Measurements from ENCODE around the gene CCDC71.

The CCDC71 gene

GRCh38 chr3:49165771-49166751 is at the start of gene CCDC71:
TSS of gene CCDC71 (minus strand) at chr3:49166331. CDS start at chr3:49164208, 2,123 bp downstream.
- DNase-seq: peak; percentile 28

- no peak for DNase-seq
These were observed 47.9 kb upstream of the CCDC71 start for GRCh38 chr3:49213998-49214397.

DNA sequence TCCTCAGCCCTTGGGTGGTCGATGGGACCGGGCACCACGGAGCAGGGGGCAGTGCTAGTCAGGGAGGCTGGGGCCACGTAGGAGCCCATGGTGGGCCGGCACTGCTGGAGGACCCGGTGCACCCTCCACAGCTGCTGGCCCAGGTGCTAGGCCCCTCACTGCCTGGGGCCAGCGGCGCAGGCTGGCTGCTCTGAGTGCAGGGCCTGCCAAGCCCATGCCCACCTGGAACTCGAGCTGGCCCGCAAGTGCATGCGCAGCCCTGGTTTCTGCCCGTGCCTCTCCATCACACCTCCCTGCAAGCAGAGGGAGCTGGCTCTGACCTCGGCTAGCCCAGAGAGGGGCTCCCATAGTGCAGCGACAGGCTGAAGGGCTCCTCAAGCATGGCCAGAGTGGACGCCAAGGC is 47.4 kb upstream of the CCDC71 start:
- DNase-seq: no peak

- DNase-seq: no peak
These were observed 33.8 kb upstream of the CCDC71 start for GRCh38 chr3:49199900-49200281.

DNA sequence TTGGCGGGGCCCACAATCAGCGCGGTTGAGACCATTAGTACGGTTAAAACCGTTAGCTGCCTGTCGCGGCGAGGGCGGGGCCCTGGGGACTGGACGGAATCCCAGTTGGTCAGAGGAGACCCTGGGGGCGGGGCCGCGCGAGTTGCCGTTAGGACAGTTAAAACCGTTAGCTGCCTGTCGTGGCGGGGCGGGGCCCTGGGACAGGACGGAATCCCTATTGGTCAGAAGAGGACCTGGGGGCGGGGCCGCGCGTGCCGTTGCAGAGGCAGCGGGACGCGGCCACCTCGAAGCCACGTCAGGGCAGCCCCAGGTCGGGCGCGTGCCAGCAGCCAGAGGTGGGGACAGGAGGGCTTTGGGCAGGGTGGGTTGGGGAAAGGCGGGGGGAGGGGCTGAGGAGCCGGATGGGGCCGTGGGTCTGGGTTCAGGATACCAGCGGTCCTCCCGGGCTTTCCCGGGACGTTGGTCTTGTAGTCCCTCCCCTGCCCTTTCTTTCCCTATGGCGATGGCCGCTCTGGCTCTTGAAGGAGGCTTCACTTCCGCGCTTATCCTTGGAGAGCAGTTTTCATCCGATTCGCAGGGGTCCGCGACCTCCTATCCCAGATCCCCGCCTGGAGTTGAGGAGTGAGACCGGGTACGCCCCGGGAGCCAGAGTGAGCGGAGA is 33.2 kb upstream of the CCDC71 start:
- no peak for DNase-seq

DNA sequence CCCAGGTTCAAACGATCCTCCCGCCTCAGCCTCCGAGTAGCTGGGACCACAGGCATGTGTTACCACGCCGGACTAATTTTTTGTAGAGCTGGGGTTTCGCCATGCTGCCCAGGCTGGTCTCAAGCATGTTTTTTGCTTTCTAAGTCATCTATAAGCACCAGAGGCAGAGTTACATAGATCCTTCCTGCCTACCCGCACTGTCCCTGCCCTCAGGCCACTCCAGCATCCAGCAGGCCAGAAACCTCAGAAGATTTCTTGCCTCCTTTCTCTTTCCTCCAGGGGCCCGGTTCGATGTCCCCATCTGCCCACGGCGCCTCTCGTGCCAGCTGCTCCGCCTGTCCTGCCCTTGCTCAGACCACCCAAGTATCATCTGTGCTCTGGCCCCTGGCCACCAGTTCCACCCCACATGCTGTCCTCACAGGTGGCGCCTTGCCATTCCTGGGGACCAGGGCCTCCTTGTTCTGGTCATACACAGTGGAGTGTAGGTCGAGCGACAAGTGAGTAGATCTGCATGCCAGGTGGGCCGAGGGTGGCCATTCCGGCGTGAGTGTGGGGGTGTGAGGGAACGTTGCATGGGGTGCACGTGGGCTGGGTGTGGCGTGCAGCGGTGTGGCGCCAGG is 32.6 kb upstream of the CCDC71 start:
- no peak for DNase-seq

- no peak for DNase-seq
These were observed 32.0 kb upstream of the CCDC71 start for GRCh38 chr3:49198161-49198560.

DNA sequence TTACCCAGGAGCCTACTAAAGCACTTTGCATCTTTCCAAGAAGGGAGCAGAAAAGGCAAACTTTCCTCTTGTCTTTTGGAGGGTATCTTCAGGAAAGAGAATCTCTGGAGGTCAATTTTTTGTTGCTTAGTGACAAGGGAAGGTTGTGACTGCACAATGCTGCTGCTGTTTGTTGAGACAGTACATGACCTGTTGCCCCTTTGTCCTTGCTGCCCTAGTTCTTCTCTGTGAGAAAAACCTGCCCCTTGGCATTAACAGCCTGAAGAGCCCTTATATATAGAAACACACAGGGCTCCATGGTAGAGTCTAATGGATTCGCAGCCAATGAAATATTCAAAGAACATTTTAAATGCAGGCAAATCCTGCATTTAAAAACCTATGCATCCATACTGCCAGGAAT is 25.6 kb upstream of the CCDC71 start:
- DNase-seq: no peak

GRCh38 chr3:49183873-49184272 is 17.7 kb upstream of the CCDC71 start:
- DNase-seq: no peak

GRCh38 chr3:49182682-49183081 is 16.6 kb upstream of the CCDC71 start:
- no peak for DNase-seq

DNA sequence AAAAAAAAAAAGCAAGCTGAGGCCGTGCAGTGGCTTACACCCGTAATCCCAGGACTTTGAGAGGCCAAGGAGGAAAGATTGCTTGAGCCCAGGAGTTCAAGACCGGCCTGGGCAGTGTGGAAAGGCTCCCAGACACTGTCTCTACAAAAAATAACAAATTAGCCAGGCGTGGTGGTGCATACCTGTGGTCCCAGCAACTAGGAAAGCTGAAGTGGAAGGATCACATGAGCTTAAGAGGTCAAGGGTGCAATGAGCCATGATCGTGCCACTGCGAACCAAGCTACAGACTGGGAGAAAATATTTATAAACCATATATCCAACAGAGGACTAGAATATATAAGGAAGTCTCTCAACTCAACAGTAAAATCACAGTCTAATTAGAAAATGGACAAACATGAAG is 15.2 kb upstream of the CCDC71 start:
- DNase-seq: no peak

DNA sequence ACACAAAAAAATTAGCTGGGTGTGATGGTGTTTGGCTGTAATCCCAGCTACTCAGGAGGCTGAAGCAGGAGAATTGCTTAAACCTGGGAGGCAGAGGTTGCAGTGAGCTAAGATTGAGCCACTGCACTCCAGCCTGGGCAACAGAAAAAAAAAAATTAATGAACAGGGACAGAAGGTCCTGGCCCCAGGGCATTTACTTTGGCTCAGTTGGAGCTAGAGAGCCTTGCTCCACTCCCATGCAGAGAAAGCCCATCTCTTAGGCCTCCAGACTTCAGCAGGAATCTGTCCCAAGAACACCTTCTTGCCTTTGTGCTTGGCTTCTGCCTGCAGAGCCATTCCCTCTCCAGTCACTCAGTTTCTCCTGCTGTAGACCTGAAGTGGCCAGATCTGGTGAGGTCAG is 14.0 kb upstream of the CCDC71 start:
- no peak for DNase-seq

DNA sequence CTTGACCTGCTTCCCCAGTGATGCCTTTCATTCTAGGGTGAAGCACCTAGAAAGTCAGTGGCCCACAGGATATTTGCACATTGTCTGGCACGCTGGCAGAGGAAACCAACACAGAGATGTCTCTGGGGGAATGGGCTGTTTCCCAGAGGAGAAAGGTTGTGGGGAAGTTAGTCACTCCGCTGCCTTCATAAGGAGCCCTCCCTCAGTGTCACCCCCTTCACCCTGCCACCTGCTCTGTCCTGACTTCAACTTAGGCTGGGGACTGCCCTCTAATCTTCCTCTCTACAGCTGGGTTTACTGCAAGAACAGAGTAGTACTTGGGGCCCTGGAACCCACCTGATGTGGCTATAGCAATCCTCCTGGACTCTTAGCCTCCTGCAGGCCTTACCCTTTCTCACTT is 10.9 kb upstream of the CCDC71 start:
- no peak for DNase-seq

DNA sequence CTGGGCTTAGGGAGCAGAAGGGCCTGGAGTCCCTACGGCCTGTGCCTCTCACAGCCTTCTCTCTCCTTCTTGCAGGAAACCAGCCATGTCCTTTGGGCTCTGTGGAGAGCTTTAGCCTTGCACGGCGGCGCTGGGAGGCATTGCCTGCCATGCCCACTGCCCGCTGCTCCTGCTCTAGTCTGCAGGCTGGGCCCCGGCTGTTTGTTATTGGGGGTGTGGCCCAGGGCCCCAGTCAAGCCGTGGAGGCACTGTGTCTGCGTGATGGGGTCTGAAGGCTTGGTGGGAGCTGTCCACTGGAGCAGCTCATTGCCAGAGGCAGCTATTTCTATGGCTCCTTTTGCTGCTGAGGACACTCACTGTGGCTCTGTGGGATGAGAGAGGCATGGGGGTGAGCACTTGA is 9.4 kb upstream of the CCDC71 start:
- no peak for DNase-seq

- DNase-seq: no peak
These were observed 8.4 kb upstream of the CCDC71 start for GRCh38 chr3:49174397-49174985.

DNA sequence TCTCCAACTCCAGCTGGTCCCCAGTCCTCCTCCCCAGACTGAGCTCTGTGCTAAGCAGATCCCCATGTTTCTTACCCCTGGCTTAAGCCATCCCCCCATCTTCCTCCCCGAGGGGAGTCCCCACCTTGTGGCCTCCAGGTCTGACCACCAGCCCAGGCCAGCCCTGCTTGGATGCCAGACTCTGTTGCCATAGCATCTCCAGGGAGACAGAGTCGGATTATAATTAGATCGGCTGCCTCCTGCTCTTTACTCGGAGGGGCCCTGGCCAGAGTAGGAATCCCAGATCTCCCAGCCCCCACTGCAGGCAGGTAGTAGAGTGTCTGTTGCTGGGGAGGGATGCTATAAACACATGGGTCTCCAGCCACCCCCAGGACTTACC is 7.7 kb upstream of the CCDC71 start:
- DNase-seq: peak; percentile 32

DNA sequence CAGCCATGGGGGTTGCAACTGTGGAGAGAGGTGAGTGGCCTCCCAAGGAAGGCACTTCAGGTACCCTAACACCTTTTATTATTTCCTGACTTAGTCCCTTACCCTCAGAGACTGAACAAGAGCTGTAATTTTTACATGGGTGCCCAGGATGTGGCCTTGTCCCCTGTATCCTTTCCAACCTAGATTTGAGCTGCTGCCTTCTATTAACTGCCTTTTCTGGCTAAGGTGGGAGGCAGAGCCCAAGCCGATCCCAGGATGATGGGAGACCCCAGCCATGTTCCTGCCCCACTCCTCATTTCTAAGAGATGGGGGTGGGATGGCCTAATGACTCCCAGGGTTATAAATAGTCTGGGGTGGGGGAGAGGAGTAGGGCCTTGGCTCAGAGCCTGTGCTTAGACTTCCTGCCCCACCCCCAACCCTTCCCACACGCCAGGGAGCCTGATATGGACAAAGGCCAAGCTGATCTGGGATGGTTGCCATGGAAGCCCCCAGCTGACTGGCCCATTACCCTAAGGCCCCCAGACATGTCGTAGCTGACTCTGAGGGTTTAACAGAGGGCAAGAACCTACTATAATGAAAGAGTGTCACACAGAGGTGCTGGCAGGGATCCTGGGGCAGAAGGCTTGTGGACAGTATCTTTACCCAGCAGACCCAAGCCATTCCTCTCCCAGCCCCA is 7.1 kb upstream of the CCDC71 start:
- DNase-seq: peak; percentile 75

GRCh38 chr3:49172551-49173041 is 6.5 kb upstream of the CCDC71 start:
- DNase-seq: no peak

DNA sequence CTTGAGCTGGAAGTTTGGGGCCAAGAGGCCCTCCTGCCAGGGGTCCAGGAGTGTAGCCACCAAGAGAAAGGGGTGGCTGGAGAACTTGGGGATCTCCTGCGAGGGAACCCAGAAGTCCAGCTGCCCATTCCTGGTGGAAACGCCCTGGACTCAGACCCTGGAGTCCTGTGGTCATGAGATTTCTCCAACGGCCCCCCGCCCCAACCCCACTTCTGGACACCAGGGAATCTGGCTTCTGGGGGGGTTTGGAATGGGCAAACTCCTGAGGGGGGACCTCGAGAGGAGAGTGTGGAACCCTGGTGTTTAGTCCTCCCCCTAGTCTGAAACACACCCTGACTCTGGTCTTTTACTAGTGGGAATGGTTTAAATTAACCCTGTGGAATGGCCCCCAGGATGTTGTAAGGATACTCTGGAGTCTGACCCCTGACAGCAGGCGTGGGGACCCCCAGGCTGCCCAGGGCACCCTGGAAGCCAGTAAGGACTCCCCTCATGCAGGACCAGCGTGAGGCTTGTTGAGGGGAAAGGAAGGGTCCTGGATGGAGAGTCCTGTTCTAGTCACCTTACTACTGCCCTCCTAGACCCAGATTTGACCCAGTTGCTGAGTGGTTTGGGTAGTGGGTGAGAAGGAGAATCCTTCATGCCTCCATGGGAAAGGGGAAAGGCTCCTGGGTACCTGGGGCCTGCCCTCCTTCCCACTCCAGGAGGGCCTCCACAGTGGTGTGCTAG is 5.8 kb upstream of the CCDC71 start:
- DNase-seq: no peak

GRCh38 chr3:49171119-49171774 is 5.1 kb upstream of the CCDC71 start, which contains the start of gene KLHDC8B:
TSS of gene KLHDC8B (plus strand) at chr3:49171598. CDS start at chr3:49172770, 1,172 bp downstream.
- peak; percentile 65 for DNase-seq

DNA sequence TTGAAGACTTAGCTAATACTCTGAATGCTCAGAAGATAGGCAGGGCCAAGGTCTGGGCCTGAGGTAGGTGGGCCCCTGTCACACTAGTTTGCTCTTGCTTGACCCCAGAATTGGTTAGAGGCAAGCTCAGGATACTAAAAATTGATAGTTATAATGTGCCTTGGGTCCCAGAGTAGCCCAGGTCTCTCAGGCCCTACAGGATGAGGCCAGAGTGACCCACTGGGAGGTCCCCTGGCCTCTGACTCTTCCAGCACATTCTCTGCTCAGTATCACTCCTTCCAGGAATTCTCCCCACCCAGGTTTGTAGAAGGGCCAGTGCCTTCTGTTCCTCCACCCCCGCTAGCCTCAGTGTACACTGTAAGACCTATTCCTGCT is 4.6 kb upstream of the CCDC71 start:
- no peak for DNase-seq
